H7 (cell line): ENCODE results near the gene SIGLEC15. TPM values are rescaled to one million over a fixed set of nuclear protein-coding genes. Genes with fewer than 3 reads are reported as not detected.
A peak's percentile ranks its signal among the peaks of the same experiment; 100 is the strongest.

Experiments used
- DNase-seq: peaks from one replicate; pipeline ENCODE4 v3.0.0; 2012
- H3K27me3 ChIP-seq: 2 replicates; pipeline ENCODE4 v1.6.0; 2011; ENCODE audit warnings: mild to moderate bottlenecking, low read length; ENCODE audit not compliant: control insufficient read depth, insufficient read depth
- H3K36me3 ChIP-seq: replicated peaks from 2 replicates; pipeline ENCODE4 v1.5.1; 2011; ENCODE audit warnings: low read length; ENCODE audit not compliant: control insufficient read depth, insufficient read depth
- H3K4me3 ChIP-seq: 2 replicates; pipeline ENCODE4 v1.5.1; 2011; ENCODE audit warnings: low read depth, mild to moderate bottlenecking, control low read depth, low read length, moderate library complexity; ENCODE audit not compliant: insufficient read depth
- total RNA-seq: library from RNA; depleted of rRNA; stranded (reverse); fragments of >200 nt; shearing (Covaris generic); gene quantifications from 2 replicates; pipeline ENCODE4 v1.2.3, GENCODE V29; 2014; rRNA removed

Gene SIGLEC15, protein sequence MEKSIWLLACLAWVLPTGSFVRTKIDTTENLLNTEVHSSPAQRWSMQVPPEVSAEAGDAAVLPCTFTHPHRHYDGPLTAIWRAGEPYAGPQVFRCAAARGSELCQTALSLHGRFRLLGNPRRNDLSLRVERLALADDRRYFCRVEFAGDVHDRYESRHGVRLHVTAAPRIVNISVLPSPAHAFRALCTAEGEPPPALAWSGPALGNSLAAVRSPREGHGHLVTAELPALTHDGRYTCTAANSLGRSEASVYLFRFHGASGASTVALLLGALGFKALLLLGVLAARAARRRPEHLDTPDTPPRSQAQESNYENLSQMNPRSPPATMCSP
- total RNA-seq, result not detected in 2 replicates

DNA sequence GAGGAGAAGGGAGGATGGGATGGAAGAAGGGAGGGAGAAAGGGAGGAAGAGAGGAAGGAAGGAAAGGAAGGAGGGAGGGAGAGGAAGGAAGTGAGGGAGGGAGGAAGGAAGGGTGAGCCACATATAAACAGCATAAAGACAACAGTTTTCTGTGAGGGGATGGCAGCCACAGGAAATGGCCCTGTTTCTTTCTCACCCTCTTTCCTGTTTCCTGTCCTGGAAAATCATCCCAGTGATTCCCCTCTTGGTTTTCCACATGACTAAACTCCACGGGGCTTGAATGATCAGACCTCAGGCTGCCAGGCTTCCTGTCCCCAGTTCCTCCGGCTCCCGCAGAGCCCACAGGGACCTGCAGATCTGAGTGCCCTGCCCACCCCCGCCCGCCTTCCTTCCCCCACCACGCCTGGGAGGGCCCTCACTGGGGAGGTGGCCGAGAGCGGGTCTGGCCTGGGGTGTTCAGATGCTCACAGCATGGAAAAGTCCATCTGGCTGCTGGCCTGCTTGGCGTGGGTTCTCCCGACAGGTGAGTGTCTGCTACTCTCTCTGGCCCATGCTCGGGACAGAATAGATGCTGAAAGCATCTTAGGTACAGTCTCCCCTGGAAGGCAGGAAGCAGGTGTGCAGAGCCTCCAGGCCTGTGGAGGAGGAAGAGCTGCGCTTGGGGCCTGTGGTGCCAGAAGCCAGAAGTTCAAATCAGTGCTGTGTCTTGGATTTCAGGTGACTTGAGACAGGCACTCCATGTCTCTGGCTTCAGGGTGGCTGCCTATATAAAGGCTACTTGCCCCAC, at the start of gene SIGLEC15:
TSS of gene SIGLEC15 (plus strand) at position 418 of the 787 bp plus-strand sequence. CDS start at position 472, 54 bp downstream.
- Histone ChIP-seq H3K27me3 (no peaks in the 10 kb centered on the region), H3K36me3 (no peaks in the 10 kb centered on the region), H3K4me3 (no peak within 1 kb of the TSS)
- DNase-seq, result no peak

DNA sequence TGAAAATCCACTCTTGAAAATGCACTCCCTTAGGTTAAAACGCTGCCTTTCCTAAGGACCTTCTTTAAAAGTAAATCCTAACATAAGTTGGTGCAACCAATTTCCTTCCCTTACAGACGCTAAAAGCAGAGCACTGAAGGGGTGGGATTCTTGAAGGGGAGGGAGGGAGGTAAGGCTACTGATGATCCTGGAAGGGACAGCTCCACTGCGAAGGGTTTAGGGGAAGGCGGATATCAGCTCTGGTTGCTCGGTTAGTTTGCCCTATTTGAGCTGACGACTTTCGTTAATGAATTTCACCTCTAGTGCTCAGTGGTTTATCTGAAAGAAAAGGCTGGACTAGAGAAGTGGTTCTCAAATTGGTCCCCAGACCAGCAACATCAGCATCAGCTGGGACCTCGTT, 49.7 kb upstream of the SIGLEC15 start:
- Histone ChIP-seq H3K4me3 (peak overlapping the region; percentile 58; the same call in 1 of the 2 replicates), H3K36me3 (no peaks in the 10 kb centered on the region), H3K27me3 (no peaks in the 10 kb centered on the region)
- DNase-seq, result peak; percentile 26

DNA sequence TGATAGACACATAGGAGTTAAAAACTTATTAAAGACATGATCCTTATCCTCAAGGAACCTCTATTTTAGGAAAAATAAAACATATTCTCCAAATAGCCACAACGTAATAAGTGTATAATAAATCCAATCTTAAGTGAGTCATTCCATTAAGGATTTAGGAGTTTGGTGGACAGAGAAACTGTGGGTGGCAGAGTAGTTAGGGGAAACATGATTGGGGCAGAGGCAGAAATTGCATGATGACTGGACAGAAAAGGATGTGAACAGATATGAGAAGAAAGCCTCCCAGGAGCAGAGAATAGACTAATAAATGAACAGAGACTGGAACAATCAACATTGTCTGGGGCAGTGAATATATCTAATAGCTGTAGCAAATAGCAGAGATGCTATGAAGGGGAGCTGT, 48.1 kb upstream of the SIGLEC15 start:
- Histone ChIP-seq H3K36me3 (no peaks in the 10 kb centered on the region), H3K27me3 (no peaks in the 10 kb centered on the region), H3K4me3 (no peak overlapping the region)
- no peak for DNase-seq

DNA sequence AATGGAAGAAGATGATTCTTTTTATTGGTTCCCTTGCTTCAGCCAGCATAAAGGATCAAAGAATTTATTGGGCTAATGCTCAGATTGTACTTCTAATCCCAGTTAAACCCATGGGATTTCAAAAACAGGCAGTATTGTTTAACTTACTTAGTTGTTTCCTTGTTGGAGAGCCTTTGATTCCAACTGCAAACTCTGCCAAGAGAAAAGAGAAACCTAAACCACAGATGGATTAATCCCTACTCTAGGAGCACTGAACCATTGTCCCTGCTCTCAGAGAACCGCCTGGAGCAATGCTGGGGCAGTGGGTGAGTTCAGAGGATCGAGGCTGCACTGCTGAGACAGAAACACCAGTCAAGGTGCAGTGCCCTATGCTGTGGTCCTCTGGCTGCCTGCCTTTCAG, 44.9 kb upstream of the SIGLEC15 start:
- Histone ChIP-seq H3K27me3 (no peaks in the 10 kb centered on the region), H3K36me3 (no peaks in the 10 kb centered on the region), H3K4me3 (no peak overlapping the region)
- no peak for DNase-seq

DNA sequence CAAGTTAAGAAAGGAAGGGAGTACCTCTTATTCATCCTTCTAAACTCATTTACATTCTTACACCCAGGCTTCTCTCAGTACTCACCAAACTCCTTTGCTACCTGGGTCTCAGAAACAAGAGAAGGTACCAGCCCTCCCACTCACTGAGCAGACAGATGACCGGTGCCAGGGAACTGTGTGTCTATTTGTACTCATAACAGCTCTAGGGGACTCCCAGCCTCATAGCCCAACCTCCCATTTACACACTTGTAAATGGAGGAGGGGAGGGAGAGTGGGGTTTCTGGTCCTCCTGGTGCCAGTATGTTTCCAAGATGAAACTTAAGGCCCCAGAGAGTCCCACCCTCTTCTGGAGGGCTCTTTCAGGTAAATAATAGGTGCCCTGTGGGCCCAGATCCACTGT, 42.8 kb upstream of the SIGLEC15 start:
- no peaks in the 10 kb centered on the region for H3K36me3 ChIP-seq
- H3K4me3 ChIP-seq, result no peak overlapping the region
- H3K27me3 ChIP-seq, result no peaks in the 10 kb centered on the region
- no peak for DNase-seq

DNA sequence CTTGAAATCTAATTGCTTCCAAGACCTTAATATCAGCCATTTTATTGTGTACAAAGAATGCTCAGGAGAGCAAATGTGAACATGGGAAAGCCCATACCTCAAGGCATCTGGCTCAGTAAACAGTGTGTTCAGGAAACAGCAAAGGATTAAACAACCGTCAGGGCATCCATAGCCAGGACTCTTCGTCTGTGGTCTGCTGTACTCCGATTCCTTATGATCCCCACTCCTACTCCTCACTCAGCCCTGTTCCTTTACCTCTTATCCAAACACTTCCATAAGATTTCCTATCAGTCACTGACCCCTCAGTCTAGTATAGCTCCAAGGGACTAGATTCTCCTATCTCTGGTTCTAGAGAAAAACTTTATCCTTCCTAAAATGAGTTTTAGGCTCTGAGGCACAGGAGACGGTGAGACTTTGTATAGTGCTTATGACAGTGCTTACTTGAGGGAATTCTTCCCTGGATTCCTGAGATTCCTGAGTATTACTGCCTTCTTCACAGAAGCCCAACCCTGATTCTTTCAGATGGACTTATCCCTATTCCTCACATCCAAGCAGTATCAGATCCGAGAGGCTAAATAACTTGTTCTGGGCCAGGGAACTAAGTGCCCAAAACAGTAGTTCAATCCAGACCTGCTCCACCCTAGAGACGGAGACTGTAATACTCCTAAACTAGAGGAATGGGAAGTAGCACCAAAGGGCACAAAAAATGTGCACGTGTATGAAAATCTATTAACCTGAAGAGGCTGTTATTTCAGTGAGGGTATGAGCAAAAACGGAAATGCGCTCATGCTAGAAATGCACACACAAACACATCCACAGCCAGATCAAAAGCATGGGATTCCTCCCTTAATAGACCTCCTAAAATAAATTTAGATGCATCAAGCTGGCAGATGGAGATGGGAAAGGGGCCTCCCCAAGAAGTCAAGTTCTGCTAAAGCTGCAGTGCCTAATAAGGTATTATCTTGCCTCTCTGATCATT, 42.1 kb upstream of the SIGLEC15 start:
- H3K36me3 ChIP-seq, result no peaks in the 10 kb centered on the region
- no peak overlapping the region for H3K4me3 ChIP-seq
- DNase-seq, result peak; percentile 39
- no peaks in the 10 kb centered on the region for H3K27me3 ChIP-seq

DNA sequence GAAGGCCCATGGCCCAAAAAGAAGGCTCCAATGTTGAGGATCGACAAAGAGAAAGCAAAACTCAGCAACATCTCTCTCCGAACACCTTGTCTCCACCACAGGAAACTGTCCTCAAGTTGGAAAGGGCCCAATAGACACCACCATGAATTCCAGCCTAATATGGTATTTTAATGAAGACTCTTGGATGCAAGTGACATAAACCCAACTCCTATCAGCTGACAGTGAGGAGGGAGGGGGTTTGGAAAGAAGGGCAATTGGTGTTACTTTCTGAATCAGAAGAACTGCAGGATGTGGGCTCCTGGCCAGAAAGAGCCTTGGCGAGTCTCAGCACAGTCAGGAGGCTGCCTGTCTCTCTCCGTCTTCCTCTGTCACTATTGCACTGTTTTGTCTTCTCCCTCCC, 40.3 kb upstream of the SIGLEC15 start:
- no peaks in the 10 kb centered on the region for H3K36me3 ChIP-seq
- DNase-seq, result no peak
- H3K27me3 ChIP-seq, result no peaks in the 10 kb centered on the region
- H3K4me3 ChIP-seq, result no peak overlapping the region

DNA sequence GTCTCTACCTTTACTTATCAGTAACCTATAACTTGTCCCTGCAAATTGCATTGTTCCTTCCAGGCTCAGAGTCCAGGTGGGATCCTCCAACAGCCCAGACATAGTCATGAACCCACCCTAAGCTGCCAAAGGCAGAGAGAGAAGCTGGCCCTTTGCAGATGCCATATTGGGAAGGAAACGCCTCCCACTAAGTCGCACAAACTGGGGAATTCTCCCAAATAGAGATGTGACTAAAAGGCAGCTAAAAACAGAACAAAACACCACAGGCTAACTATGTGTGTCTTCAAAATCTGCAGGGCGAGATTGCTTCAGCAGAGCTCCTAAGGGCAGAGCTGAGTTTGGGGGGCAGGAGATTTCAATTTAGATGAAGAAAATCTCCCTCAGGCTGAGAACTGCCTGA, 38.5 kb upstream of the SIGLEC15 start:
- no peaks in the 10 kb centered on the region for H3K27me3 ChIP-seq
- no peak for DNase-seq
- no peaks in the 10 kb centered on the region for H3K36me3 ChIP-seq
- H3K4me3 ChIP-seq, result no peak overlapping the region

DNA sequence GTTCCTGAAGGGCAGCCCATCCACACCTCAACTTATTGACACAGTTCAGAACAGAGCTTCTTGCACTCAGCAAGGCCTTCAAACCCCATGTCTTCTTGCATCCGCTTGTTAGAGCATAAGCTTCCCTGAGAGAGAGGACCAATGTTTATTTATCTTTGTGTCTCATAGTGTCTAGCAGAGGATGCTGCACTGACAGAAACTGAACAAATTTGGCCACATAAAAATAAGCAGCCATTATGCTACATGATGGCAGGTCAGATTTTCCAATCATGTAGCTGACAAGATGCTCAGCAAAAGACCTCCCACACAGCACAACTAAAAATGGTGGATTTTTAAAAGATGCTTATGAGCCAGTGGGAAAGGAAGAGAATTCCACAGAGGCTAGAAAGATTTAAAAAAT, 38.1 kb upstream of the SIGLEC15 start:
- Histone ChIP-seq H3K36me3 (no peaks in the 10 kb centered on the region), H3K4me3 (no peak overlapping the region), H3K27me3 (no peaks in the 10 kb centered on the region)
- no peak for DNase-seq

DNA sequence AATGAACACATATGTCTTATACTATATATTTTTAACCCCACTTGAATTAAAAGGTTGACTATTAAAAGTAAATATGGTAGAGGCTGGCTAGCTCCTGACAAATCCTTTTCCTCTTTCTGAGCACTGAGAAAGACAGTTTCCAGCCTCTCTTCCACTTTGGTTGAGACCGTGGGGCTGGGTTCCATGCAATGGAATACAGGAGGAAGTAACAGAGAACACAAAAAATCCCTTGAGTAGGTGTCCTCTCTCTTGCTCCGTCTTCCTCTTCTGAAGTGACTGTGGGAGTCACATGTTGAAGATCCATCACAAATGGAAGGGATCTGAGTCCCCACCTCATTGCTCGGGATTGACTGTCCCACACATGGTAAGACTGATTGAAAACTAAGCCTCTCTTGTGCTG, 36.6 kb upstream of the SIGLEC15 start:
- no peak for DNase-seq
- no peaks in the 10 kb centered on the region for H3K36me3 ChIP-seq
- no peak overlapping the region for H3K4me3 ChIP-seq
- no peaks in the 10 kb centered on the region for H3K27me3 ChIP-seq

DNA sequence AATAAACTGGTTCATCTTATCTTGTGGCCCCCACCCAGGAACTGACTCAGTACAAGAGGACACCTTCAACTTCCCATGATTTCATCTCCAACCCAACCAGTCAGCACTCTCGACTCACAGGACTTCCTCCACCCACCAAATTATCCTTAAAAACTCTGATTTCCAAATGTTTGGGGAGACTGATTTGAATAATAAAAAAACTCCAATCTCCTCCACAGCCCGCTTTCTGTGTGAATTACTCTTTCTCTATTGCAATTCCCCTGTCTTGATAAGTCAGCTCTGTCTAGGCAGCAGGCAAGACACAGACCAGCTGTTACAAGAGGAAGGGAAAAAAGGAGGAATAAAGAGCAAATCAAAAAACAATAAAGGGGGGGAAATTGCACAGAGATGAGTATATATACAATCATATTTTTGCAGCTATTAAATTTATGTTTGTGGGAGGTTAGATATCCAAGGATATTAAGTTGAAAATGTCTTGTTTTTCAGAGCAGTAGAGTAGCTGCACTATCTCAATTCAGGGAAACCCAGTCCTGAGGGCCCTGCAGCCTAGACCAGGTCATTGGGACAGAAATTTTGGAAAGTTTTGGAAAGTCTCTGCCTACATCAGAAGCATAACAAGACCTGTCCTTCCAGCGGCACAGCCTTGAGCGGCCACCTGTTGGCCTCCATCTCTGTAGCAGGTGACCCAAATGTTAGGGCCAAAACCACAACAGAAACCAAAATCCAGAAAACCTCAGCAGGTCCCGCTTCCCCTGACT, 32.8 kb upstream of the SIGLEC15 start:
- no peak for DNase-seq
- H3K27me3 ChIP-seq, result no peaks in the 10 kb centered on the region

DNA sequence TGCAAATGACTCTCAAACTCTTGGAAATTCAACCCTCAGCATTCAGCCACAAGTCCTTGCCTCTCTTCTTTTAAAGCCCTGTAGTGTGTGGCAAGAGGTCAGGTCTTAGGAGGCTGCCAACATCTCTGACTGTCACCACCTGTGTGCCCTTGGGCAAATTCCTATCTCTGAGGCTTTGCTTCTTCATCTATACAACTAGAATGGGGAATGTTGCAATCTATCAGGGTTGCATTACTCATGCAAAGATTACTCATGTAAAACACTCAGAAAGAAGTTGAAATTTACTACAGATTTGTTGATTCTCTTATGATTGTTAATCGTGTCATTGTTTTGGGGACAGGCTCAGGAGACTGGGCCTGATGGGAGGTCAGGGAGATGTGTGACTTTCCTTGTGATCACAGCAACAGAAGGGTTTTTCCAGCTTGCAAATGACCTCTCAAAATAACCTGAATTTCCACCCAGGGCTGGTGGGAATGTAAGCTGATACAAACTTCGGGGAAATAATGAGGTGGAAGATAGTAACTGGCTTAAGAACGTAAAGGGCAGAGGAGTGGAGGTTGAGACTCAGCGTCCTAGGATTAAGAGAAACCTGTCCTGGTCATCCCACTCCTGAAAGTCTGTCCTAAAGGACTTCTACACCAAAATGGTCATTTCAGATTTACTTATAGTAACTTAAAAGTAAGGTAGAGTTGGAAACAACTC, 32.1 kb upstream of the SIGLEC15 start:
- Histone ChIP-seq H3K36me3 (no peaks in the 10 kb centered on the region), H3K27me3 (no peaks in the 10 kb centered on the region), H3K4me3 (no peak overlapping the region)
- DNase-seq, result no peak

More for the DNA sequence above, 32.8 kb upstream of the SIGLEC15 start:
- H3K36me3 ChIP-seq, result no peaks in the 10 kb centered on the region
- H3K4me3 ChIP-seq, result no peak overlapping the region

DNA sequence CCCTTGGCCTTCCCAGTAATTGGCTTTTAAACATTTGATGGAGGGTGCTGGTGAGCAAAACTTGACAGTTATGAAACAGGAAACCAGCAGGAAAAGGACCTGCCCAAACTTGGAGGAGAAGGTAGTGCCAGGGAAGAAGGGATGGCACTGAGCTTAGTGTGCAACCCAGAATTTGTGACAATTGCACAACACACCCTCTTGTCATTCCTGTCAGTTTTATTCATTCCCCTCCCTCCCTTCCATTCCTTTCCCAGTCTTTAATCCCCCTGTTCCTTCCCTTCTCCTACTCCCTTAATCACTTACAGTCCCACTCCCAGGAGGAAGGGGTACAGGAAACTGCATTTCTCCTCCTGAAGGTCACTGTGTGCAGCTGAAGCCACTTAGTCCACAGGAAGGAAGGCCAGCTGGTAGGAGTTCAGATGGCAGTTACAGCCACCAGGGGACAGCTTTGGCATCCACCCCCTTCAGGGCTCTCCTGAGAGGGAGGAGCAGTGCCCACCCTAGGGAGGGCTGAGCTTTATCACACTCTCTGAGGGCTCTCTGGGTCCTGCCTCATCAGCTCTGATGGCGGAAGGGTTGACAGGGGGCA, 24.0 kb upstream of the SIGLEC15 start:
- no peaks in the 10 kb centered on the region for H3K36me3 ChIP-seq
- DNase-seq, result no peak
- no peak overlapping the region for H3K4me3 ChIP-seq
- no peaks in the 10 kb centered on the region for H3K27me3 ChIP-seq
